Dermis microvascular lymphatic vessel endothelial cell (primary cell): ENCODE measurements around the gene PTPN12. TPM values are rescaled to one million over a fixed set of nuclear protein-coding genes. Genes with fewer than 3 reads are reported as not detected.
A peak's percentile ranks its signal among the peaks of the same experiment; 100 is the strongest.

Experiments used
- DNase-seq, 2 donors: peaks; one replicate each; pipeline versions ENCODE4 v3.0.0 to v3.0.0-alpha.2; 2010; ENCODE audit warnings: low read depth in 2 of 2
- total RNA-seq: library from RNA; depleted of rRNA; stranded (reverse); fragments of >200 nt; gene quantifications from 2 replicates; pipeline ENCODE4 v1.2.1, GENCODE V29; 2014

Gene PTPN12
- total RNA-seq, 1 donor from 2014 or later = 37.1 TPM

GRCh38 chr7:77662869-77663268 lies 125.8 kb downstream of the PTPN12 start:
- no peak for DNase-seq

DNA sequence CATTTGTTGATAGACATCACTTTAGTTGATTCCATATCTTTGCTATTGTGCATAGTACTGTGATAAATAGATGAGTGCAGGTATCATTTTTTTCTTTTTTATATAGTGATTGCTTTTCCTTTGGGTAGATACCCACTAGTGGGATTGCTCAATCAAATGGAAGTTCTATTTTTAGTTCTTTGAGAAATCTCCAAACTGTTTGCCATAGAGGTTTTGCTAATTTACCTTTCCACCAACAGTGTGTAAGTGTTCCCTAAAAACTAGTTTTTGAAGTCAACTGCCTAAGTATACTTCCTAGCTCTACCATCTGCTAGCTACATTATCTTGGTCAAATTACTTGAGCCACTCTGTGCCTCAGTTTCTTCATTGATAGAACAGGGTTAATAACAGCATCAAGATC lies 127.6 kb downstream of the PTPN12 start:
- no peak for DNase-seq

DNA sequence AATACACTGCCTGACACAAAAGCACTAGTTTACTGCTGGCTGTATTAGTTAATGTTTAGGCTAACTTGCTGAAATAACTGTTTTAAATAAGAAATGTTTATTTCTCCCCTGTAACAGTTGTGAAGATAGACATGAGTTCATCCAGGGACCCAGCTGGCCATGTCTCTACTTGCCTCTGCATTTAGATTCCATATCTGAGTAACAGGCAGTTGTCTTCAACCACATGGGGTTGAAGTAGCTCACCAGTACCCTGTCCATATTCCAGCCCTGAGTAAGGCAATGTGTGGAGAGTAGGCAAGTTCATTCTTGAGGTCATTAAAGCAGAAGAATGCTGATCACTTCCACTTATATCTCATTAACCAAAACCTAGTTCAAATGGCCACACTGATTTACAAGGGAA lies 128.1 kb downstream of the PTPN12 start:
- no peak for DNase-seq

DNA sequence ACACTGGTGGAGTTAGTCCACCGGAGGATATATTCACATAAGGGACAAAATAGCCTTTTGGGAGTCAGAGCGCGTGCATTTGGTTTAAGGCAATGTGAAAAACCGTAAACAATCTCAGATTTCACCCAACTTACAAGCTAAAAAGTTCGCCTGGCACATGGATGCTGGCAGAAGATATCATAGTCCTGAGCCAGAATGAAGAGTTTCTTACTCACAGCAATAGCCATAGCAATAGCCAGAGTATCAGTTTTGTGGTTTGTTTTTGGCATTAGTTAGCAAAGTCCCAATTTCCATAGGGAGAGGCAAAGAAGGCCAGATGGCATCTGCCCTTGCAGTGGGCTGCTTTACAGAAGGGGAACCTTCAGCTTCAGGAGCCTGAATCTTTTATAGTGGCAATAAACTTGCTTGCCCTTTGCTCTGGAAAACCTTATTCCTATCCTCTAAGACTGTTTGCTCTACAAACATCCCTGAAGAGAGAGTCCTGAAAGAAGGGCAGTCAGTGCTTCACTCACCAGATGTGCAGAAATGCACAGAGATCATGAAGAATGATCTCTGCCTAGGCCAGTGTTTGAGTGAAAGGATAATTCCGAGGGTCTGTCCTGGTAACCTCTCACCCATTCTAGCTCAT lies 130.5 kb downstream of the PTPN12 start:
- DNase-seq = no peak

GRCh38 chr7:77674878-77675277 lies 137.8 kb downstream of the PTPN12 start:
- no peak for DNase-seq

GRCh38 chr7:77679608-77680007 lies 142.5 kb downstream of the PTPN12 start:
- no peak for DNase-seq

DNA sequence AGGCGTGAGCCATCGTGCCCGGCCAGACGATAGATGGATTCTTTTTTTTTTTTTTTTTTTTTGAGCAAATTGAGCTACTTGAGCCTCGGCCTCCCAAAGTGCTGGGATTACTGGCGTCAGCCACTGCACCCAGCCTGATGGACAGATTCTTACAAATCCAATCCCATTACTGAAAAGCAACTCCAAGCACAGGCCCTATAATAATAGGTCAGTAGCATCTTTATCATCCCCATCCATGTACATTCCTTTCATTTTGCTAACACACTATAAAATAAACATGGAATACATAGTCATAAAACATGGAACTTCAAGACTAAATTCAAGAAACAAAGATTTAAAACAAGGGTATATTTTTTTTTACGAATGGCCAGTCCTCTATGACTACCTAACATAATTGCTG lies 143.2 kb downstream of the PTPN12 start:
- DNase-seq = no peak

DNA sequence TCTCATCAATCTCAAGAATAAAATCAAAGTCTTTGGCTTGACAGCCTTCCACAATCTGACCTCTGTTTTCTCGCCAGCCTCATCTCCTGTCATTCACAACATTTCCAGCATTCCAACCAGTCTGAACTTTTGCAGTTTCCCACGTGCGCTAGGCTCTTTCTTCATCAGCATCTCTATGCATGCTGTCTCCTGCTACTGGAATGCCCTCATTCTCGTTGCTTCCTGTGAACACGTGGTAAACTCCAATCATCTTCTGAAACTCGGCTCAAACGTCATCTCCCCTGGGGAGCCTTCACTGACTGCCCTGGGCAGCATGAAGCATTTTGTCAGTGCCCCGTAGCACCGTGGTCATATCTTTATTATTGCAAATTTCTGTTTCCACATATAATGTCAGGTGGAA lies 146.9 kb downstream of the PTPN12 start:
- DNase-seq = peak; percentile 75 to 84

GRCh38 chr7:77685233-77685632 lies 148.1 kb downstream of the PTPN12 start:
- DNase-seq = no peak

DNA sequence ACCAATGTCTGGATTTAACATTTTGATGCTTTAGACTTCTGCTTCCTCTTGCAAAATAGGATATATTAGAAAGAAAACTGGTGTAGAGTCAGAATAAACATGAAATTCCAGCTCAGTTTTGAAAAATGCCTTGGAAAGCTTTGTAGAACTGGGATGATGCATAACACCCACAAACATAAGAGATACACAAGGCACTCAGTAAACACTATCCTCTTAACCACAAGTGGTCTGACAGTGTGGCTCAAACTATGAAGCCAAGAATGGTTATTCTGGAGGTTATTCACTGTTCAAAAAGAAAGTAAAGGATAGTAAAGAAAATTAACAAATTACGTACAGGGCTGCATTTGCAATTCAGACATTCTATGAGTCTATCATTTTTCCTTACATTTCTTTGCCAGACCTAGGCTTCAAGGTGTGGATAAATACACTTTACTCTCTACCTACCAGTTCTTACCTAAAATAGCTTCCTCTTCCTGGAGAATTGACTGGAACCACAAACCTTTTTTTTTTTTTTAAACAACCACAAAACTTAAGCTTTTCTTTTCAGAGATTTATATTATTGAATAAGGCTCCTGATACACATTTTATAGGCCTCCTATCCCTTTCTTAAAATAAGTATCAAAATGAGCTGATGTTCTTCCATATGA lies 150.1 kb downstream of the PTPN12 start:
- DNase-seq = no peak

GRCh38 chr7:77687747-77688144 lies 150.7 kb downstream of the PTPN12 start:
- DNase-seq = no peak

Other genes starting within 250 kb of the PTPN12 start
- 4.5 and 7.3 TPM in 2 replicates for gene GSAP, start 120.9 kb upstream of the PTPN12 start, total RNA-seq
- gene RSBN1L, start 159.2 kb downstream of the PTPN12 start, total RNA-seq = 10.4 and 11.6 TPM in 2 replicates